ENCODE results near the gene POLR1A.

The POLR1A gene

DNA sequence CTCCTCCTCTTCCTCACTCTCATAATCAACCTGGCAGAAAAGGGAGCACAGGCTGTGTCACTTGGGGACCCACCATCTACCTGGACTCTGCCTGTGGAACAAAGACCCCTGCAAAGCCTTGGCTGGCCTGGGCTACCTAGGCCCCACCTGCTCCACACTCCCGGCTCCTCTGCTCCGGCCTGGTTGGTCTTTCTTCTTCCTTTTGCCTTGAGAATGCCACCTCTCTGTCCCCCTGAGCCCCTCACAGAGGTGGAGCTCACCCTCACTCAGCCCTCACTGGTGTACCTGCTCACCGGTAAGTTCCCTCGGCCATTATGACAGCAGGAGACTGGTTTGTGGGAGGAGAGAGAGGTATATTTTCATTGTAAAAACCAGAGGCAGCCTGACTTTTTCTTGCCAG, 74.1 kb downstream of the POLR1A start:
- no peak for DNase-seq
- H3K4me1 ChIP-seq, result peaks cover 0 to 14% (median 6%) of the 10 kb centered on the region in 4 donors
- TF ChIP-seq, protein P1, sequence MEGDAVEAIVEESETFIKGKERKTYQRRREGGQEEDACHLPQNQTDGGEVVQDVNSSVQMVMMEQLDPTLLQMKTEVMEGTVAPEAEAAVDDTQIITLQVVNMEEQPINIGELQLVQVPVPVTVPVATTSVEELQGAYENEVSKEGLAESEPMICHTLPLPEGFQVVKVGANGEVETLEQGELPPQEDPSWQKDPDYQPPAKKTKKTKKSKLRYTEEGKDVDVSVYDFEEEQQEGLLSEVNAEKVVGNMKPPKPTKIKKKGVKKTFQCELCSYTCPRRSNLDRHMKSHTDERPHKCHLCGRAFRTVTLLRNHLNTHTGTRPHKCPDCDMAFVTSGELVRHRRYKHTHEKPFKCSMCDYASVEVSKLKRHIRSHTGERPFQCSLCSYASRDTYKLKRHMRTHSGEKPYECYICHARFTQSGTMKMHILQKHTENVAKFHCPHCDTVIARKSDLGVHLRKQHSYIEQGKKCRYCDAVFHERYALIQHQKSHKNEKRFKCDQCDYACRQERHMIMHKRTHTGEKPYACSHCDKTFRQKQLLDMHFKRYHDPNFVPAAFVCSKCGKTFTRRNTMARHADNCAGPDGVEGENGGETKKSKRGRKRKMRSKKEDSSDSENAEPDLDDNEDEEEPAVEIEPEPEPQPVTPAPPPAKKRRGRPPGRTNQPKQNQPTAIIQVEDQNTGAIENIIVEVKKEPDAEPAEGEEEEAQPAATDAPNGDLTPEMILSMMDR (IDR thresholded peaks at IDR 0.05), result no peak
- H3K9me3 ChIP-seq, result no peaks in the 10 kb centered on the region
- H3K27ac ChIP-seq, result no peak overlapping the region
- H3K4me3 ChIP-seq, result no peak overlapping the region
- peaks cover 64 to 98% (median 74%) of the 10 kb centered on the region in 3 donors for H3K36me3 ChIP-seq
- intact Hi-C loops (cut with DNase I; ENCODE audit: low total_unique reads), result no loop called here
- H3K27me3 ChIP-seq, result no peaks in the 10 kb centered on the region

DNA sequence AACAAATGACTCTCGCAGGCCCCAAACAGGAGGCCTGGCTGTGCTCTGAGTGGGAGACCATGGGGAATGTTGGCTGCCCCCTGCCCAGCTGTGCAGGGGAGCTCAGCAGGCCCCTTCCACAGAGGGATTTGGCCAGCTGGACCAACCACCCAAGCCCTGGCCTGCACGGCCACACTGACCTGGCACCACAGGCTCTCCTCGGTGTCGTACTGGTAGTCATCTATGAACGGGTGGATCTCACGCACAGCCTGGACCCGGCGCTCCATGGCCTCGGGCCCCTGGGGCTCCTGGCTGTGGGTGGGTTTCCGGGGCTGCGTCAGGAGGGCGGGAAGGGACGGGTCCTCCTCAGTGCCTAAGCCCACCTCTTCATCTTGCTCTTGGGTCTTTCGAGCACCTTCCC, 74.5 kb downstream of the POLR1A start:
- peak in 1 of 2 donors; percentile 55 for DNase-seq
- Histone ChIP-seq H3K36me3 (peaks cover 67 to 98% (median 77%) of the 10 kb centered on the region in 3 donors), H3K4me3 (no peak overlapping the region), H3K4me1 (peaks cover 0 to 9% (median 3%) of the 10 kb centered on the region in 4 donors), H3K9me3 (no peaks in the 10 kb centered on the region), H3K27me3 (no peaks in the 10 kb centered on the region), H3K27ac (no peak overlapping the region)
- intact Hi-C loops (cut with DNase I; ENCODE audit: low total_unique reads), result no loop called here
- TF ChIP-seq, protein P1 (IDR thresholded peaks at IDR 0.05), result no peak

DNA sequence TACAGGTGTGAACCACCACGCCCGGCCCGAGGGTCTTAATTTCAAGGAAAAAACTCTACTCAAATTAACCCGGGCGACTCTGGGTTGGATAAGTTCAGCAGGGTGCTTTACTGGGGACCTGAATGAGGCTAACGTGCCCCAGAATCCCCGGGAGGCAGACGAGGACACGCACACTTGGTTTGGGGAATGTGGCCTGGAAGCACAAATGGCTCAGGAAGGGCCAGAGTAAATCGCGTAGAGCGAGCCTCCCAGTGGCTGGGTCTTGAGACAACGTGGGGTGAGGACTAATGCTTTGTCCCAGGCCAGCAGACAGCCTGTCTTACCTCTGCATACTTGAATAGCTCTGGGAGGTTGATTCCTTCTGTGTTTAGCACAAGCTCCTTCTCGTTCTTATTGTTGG, 75.8 kb downstream of the POLR1A start:
- no peaks in the 10 kb centered on the region for H3K4me1 ChIP-seq
- H3K27ac ChIP-seq, result no peak overlapping the region
- TF ChIP-seq, protein P1 (IDR thresholded peaks at IDR 0.05), result no peak
- DNase-seq, result peak in 1 of 2 donors; percentile 57
- H3K4me3 ChIP-seq, result no peak overlapping the region
- H3K9me3 ChIP-seq, result no peaks in the 10 kb centered on the region
- no peaks in the 10 kb centered on the region for H3K27me3 ChIP-seq
- intact Hi-C loops (cut with DNase I; ENCODE audit: low total_unique reads), result no loop called here
- peaks cover 66 to 96% (median 67%) of the 10 kb centered on the region in 3 donors for H3K36me3 ChIP-seq

DNA sequence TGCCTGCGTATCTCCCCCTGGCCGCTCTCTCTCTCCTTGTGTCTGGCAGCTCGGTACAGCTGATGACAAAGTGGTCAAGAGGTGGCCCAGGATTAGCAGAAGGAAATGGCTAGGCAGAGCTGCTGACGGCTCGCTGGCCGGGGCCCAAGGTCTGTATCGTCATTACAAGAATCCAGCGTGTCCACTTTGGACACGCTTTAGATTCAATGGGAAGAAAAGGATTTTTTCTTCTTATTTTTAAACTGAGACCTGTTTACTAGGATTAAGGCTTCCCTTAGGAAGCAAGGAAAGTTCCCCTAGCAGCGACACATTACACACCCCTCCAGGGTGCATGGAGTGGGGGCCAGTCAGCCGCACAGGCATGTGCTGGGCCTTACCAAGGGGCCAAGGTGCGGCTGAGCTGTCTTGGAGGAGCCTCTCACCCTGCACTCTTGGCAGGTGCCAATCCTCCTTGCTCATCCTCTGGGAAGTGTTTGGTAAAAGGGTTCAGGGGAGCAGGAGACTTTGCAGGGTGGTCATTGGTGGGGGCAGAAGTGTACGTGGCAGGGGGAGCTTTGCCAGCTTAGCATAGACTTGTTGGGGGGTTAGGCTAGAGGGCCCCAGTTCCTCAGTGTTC, 76.8 kb downstream of the POLR1A start:
- intact Hi-C loops (cut with DNase I; ENCODE audit: low total_unique reads), result no loop called here
- Histone ChIP-seq H3K4me1 (no peaks in the 10 kb centered on the region), H3K27ac (peak overlapping the region in 1 of 2 donors; percentile 31), H3K36me3 (peaks cover 63 to 92% (median 65%) of the 10 kb centered on the region in 3 donors), H3K27me3 (no peaks in the 10 kb centered on the region), H3K4me3 (no peak overlapping the region), H3K9me3 (no peaks in the 10 kb centered on the region)
- TF ChIP-seq, protein P1 (IDR thresholded peaks at IDR 0.05), result no peak
- peak; percentile 82 for DNase-seq

DNA sequence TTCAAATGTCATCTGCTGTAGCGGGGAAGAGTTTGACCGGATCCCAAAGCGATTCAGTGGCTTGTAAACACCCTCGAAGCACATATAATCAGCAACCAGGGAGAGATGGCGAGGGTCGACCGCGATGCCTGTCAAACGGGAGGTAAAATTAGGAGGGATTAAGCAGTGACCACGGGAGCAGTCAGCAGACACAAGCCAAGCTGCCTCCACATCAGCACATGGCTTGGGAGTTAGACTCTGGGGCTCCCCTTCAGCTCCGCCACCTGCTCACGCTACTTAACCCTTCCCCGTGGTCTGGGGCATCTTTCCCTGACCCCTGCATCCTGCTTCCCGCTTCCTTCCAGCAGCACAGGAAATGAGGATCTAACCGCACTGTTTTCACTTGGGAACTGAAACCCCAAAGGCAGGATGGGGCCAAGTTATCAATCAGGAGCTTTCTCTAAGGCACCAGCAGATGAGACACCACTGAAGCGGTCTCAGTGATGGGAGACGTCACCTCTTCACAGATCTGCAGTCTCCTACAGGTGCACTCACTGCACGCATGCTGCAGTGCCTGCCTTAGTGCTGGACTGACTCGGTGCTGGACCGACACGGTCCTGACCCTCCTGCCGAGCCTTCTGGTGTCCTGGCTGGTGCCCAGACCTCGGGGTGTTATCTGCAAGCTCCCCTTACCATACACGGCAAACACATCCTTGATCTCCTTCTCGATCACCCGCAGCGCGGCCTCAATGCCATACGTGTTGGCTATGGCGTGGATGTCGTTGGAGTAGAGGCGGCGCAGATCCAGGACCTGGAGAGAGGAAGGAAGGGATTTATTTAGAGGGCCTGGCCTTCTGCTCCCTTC, 77.5 kb downstream of the POLR1A start:
- peak in 1 of 2 donors; percentile 48 for DNase-seq
- Histone ChIP-seq H3K4me1 (no peaks in the 10 kb centered on the region), H3K36me3 (peaks cover 56 to 85% (median 58%) of the 10 kb centered on the region in 3 donors), H3K27ac (peak overlapping the region in 1 of 2 donors; percentile 10), H3K4me3 (no peak overlapping the region), H3K27me3 (no peaks in the 10 kb centered on the region), H3K9me3 (no peaks in the 10 kb centered on the region)
- TF ChIP-seq, protein P1 (IDR thresholded peaks at IDR 0.05), result no peak
- intact Hi-C loops (cut with DNase I; ENCODE audit: low total_unique reads), result no loop called here
